RWPE1 (cell line): ENCODE measurements around the gene APOBEC3G.

Source experiments
- CTCF ChIA-PET: fragments of 350-600 bp; sonication (Branson Sonifier 250); formaldehyde crosslinking; extraction: SDS; loops from one replicate; lab custom pipeline; 2021; lab: Yijun Ruan, JAX
- POLR2A ChIA-PET: fragments of 400-600 bp; formaldehyde crosslinking; extraction: SDS; loops from one replicate; lab custom pipeline; 2020; ENCODE audit warnings: antibody characterized with exemption; ENCODE audit not compliant: low non-redundant PET; lab: Yijun Ruan, JAX
- DNase-seq: peaks from one replicate; pipeline ENCODE4 v3.0.0; 2012; ENCODE audit warnings: low spot score
- H3K27ac ChIP-seq: fragments of 450-650 bp; 2 replicates; pipeline ENCODE4 v1.5.1; 2017
- CTCF ChIP-seq: fragments of 450-650 bp; conservative IDR thresholded peaks from 2 replicates; pipeline ENCODE4 v1.5.1; 2017; ENCODE audit warnings: low read depth, mild to moderate bottlenecking

The APOBEC3G gene

GRCh38 chr22:39135092-39135896 lies 58.2 kb downstream of the APOBEC3G start:
- no peak for DNase-seq
- ChIA-PET POLR2A (interaction anchor here (0.6 to 0.7 kb wide), 2 partner anchors 41 to 416 kb away, joined by 3 to 5 read pairs; no protein-coding TSS in a partner anchor), CTCF (interaction anchor here (0.7 kb wide), 1 partner anchor 265 kb away, joined by 3 read pairs; no protein-coding TSS in a partner anchor)
- peak overlapping the region; percentile 77 for H3K27ac ChIP-seq
- peak; percentile 76 for TF ChIP-seq CTCF

DNA sequence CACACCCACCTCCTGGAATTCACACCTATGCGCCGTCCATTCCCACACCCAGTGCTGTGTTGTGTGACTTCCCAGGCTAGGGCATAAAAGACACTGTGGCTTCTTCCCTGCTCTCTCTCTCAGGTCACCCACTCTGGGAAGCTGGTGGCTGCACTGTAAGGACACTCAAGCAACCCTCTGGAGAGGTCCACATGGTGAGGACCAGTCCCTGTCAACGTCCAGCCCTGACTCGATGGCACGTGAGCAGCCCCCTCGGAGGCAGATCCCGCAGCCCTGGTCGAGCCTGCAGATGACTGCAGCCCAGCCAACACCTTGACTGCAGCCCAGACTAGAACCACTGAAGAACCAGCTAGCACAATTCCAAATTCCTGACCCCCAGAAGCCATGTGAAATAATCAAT lies 59.2 kb downstream of the APOBEC3G start:
- CTCF ChIA-PET, result no interaction called here
- no peak for DNase-seq
- POLR2A ChIA-PET, result interaction anchor here (0.6 to 0.7 kb wide), 2 partner anchors 42 to 417 kb away, joined by 3 to 5 read pairs; no protein-coding TSS in a partner anchor
- no peak overlapping the region for H3K27ac ChIP-seq
- TF ChIP-seq CTCF, result no peak
